ENCODE results near the gene ATAT1.

DNA sequence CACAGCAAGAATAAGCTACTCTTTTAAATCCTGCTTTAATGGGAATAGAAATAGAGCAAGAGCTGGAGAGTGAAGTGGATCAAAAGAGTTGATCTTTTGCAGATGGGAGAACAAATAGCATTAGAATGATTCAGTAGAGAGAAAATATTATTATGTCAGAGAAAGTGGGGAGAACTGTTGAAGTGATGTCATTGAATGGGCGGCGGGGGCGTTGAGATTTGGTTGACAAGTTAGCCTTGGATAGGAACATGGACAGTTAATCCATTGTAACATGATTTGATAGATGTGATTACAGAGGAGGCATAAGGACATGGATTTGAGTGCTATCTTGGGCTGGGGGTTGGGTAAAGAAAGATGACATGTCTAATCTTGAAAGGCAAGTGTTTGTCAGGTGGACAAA lies 9.2 kb downstream of the ATAT1 start:
- TF ChIP-seq, protein P1, sequence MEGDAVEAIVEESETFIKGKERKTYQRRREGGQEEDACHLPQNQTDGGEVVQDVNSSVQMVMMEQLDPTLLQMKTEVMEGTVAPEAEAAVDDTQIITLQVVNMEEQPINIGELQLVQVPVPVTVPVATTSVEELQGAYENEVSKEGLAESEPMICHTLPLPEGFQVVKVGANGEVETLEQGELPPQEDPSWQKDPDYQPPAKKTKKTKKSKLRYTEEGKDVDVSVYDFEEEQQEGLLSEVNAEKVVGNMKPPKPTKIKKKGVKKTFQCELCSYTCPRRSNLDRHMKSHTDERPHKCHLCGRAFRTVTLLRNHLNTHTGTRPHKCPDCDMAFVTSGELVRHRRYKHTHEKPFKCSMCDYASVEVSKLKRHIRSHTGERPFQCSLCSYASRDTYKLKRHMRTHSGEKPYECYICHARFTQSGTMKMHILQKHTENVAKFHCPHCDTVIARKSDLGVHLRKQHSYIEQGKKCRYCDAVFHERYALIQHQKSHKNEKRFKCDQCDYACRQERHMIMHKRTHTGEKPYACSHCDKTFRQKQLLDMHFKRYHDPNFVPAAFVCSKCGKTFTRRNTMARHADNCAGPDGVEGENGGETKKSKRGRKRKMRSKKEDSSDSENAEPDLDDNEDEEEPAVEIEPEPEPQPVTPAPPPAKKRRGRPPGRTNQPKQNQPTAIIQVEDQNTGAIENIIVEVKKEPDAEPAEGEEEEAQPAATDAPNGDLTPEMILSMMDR (IDR thresholded peaks at IDR 0.05; ENCODE audit: insufficient read depth, low read length) = no peak
- TF ChIP-seq, protein P2, sequence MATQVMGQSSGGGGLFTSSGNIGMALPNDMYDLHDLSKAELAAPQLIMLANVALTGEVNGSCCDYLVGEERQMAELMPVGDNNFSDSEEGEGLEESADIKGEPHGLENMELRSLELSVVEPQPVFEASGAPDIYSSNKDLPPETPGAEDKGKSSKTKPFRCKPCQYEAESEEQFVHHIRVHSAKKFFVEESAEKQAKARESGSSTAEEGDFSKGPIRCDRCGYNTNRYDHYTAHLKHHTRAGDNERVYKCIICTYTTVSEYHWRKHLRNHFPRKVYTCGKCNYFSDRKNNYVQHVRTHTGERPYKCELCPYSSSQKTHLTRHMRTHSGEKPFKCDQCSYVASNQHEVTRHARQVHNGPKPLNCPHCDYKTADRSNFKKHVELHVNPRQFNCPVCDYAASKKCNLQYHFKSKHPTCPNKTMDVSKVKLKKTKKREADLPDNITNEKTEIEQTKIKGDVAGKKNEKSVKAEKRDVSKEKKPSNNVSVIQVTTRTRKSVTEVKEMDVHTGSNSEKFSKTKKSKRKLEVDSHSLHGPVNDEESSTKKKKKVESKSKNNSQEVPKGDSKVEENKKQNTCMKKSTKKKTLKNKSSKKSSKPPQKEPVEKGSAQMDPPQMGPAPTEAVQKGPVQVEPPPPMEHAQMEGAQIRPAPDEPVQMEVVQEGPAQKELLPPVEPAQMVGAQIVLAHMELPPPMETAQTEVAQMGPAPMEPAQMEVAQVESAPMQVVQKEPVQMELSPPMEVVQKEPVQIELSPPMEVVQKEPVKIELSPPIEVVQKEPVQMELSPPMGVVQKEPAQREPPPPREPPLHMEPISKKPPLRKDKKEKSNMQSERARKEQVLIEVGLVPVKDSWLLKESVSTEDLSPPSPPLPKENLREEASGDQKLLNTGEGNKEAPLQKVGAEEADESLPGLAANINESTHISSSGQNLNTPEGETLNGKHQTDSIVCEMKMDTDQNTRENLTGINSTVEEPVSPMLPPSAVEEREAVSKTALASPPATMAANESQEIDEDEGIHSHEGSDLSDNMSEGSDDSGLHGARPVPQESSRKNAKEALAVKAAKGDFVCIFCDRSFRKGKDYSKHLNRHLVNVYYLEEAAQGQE (IDR thresholded peaks at IDR 0.05; ENCODE audit: insufficient replicate concordance, low read depth) = no peak

Measured in HL-60 (cell line).